Naive thymus-derived CD8-positive, alpha-beta T cell (primary cell): Measurements from ENCODE around the gene CD226. TPM values are rescaled to one million over a fixed set of nuclear protein-coding genes. Genes with fewer than 3 reads are reported as not detected.
A peak's percentile ranks its signal among the peaks of the same experiment; 100 is the strongest.
"Not testable (repeated sequence)": the region's sequence is repeated elsewhere in the genome, so short reads cannot be mapped to it uniquely, and the experiment has no call there.

Experiments
- ATAC-seq, 2 donors: fragments of 150-1000 bp; cut with Tn5 transposase in 1 of 2; sonication (Bioruptor Pico), chemical (Tn5 transposase) in 1 of 2; 1 replicate in 1 of 2; 2 replicates in 1 of 2; pipeline ENCODE4 v1.10.0; 2021; ENCODE audit warnings: mild to moderate bottlenecking in 2 of 2, moderate library complexity in 2 of 2
- POLR2A ChIA-PET: fragments of 350-600 bp; sonication (Branson Sonifier 250); formaldehyde crosslinking; loops from one replicate; lab custom pipeline; 2021; ENCODE audit warnings: antibody characterized with exemption; lab: Charles Lee
- DNase-seq, 10 donors: peaks; one replicate each; pipeline versions ENCODE4 v3.0.0 to v3.0.0-alpha.2; 2020 to 2022
- H3K27ac Mint-ChIP-seq, 10 donors: one replicate each; pipeline ENCODE4 v1.8.0; 2020 to 2022; ENCODE audit warnings: mild to moderate bottlenecking in 10 of 10, mixed read lengths in 10 of 10, moderate library complexity in 4 of 10, inconsistent platforms in 1 of 10
- H3K27me3 Mint-ChIP-seq, 5 donors: one replicate each; pipeline ENCODE4 v1.8.0; 2021 to 2022; ENCODE audit warnings: mixed read lengths in 5 of 5
- H3K36me3 Mint-ChIP-seq, 3 donors: one replicate each; pipeline ENCODE4 v1.8.0; 2020 to 2022; ENCODE audit warnings: mixed read lengths in 3 of 3, mild to moderate bottlenecking in 2 of 3, inconsistent platforms in 1 of 3
- H3K4me1 Mint-ChIP-seq, 4 donors: one replicate each; pipeline ENCODE4 v1.8.0; 2021 to 2022; ENCODE audit warnings: mixed read lengths in 4 of 4
- H3K4me3 Mint-ChIP-seq, 10 donors: one replicate each; pipeline ENCODE4 v1.8.0; 2020 to 2022; ENCODE audit warnings: mild to moderate bottlenecking in 10 of 10, mixed read lengths in 10 of 10, moderate library complexity in 6 of 10, inconsistent platforms in 1 of 10
- H3K9me3 Mint-ChIP-seq, 9 donors: one replicate each; pipeline ENCODE4 v1.8.0; 2020 to 2022; ENCODE audit warnings: mixed read lengths in 9 of 9, mild to moderate bottlenecking in 3 of 9, inconsistent platforms in 1 of 9, moderate library complexity in 1 of 9
- polyA plus RNA-seq, 3 donors: library from polyadenylated mRNA; unstranded; fragments of 300-500 nt; fragmentation: Illumina TruSeq; gene quantifications; one replicate each; pipeline ENCODE4 v1.2.3, GENCODE V29; 2021
- total RNA-seq, 8 experiments: library from RNA in 2 of 8; stranded (reverse) in 2 of 8; gene quantifications; one replicate each; pipeline ENCODE4 v1.2.3 and lab custom pipeline; 2021 to 2026

The CD226 gene
- total and polyA plus RNA-seq, 5 experiments from 2014 or later, result 13.0 to 26.4 (median 24.6) TPM

DNA sequence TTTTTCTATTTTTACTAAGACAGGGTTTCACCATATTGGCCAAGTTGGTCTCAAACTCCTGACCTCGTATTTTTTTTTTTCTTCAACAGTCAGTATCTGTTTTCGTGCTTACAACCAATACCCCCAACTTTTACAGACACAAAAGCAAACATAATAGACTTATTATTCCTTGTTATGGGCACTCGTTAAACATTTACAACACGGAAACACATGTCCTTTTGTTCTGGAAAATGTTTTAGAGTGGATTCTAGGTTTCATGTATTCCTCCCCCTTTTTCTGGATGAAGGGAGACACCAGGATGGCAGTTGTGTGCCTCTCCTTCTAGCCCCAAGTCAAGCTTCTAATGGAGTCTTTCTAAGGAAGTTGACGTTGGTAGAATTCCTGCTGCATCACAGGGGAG, 88.8 kb downstream of the CD226 start:
- Mint-ChIP-seq H3K9me3 (peaks cover 0 to 10% (median 0%) of the 10 kb centered on the region in 9 donors), H3K4me1 (no peaks in the 10 kb centered on the region), H3K36me3 (peaks cover 5 to 51% (median 22%) of the 10 kb centered on the region in 3 donors), H3K27me3 (no peaks in the 10 kb centered on the region), H3K4me3 (no peak overlapping the region), H3K27ac (peak overlapping the region in 1 of 10 donors; percentile 60)
- no peak for DNase-seq
- POLR2A ChIA-PET, result no interaction called here
- no peak for ATAC-seq

DNA sequence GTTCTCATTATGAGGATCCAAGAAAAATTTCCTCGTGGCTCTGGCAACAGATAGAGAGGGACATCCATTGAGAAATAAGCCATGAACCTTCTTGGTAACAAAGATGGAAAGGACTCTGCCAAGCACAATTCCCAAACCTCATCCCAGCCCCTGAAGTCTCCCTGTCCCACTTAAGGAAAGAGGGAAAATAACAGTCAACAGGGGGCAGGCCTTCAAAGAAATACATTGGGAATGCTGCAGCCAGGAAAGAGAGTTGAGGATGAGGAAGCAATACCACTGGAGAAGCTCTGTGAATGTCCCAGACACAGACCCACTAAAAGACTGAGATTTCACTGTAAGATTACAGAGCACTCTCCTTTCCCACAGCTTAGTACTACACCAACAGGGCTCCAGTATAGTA, 93.2 kb downstream of the CD226 start:
- no peak for ATAC-seq
- peaks cover 4 to 24% (median 22%) of the 10 kb centered on the region in 3 donors for H3K36me3 Mint-ChIP-seq
- H3K27me3 Mint-ChIP-seq, result no peaks in the 10 kb centered on the region
- H3K4me1 Mint-ChIP-seq, result peaks cover 0 to 1% (median 0%) of the 10 kb centered on the region in 4 donors
- DNase-seq, result no peak
- peaks cover 0 to 10% (median 0%) of the 10 kb centered on the region in 9 donors for H3K9me3 Mint-ChIP-seq
- H3K27ac Mint-ChIP-seq, result peak overlapping the region in 2 of 10 donors; percentile 7
- H3K4me3 Mint-ChIP-seq, result no peak overlapping the region
- POLR2A ChIA-PET, result no interaction called here

DNA sequence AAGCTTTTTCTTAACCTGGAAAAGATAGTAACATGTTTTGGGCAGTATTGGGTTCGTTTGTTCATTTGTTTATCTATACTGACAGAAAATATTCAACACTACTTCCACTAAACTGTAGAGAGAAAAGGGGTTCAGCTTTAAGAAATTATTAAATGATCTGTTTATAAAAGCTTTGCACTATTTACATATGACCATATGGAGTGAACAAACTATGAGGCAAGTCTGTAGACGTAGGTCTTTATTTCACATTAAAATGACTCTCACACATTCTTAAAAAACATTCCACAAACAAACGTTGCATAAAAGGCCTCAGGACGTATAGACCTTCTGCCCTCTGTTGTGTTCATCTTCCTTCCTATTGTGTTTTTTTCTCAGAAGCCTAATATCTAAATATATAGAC, 94.6 kb downstream of the CD226 start:
- Mint-ChIP-seq H3K27ac (peak overlapping the region in 1 of 10 donors; percentile 22), H3K4me3 (no peak overlapping the region), H3K36me3 (peaks cover 4 to 24% (median 17%) of the 10 kb centered on the region in 3 donors), H3K4me1 (peaks cover 0 to 1% (median 0%) of the 10 kb centered on the region in 4 donors), H3K27me3 (no peaks in the 10 kb centered on the region), H3K9me3 (peaks cover 0 to 10% (median 0%) of the 10 kb centered on the region in 9 donors)
- ATAC-seq (no peak), DNase-seq (no peak)
- POLR2A ChIA-PET, result no interaction called here

DNA sequence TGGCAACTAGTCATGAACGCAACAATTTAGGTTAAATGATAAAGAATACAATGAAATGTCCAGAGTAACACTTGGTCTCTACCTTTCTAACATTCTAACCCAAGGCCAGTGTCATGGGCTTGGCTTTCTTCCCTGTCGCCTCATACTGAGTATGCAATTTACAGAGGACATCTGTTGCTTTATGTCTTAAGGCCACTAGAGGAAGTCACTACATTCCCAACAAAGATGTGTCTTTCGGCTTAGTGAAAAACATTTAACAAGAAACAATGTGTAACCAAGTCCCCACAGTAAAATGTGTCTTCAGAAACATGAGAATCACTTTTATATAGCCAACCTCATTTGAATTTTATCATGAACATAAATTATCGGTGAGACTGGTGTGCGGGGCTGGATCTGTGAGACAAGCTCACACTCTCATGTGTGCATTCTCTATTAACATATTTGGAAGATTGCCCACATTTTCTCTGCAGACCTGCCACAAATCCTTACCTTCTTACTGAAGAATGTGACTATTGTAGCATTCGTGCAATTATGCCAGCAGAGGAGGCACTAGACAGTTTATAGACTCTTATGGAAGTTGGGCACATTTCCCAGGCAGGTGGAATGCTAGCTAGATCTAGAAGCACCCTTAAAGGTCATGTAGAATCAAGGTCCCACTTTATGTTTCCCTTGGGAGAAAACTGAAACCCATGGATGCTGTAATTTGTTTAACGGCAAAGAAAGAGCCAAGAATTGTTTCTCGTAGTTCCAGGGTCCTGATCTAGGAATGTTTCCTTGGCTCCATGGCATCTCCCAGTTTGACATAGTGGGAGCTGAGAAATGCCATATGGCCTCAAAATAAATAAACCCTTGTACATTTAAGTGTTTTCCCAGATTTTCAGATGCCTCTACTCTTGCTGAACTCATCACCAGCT, 101.8 kb downstream of the CD226 start:
- H3K4me1 Mint-ChIP-seq, result peaks cover 0 to 5% (median 0%) of the 10 kb centered on the region in 4 donors
- POLR2A ChIA-PET, result no interaction called here
- no peaks in the 10 kb centered on the region for H3K9me3 Mint-ChIP-seq
- ATAC-seq (no peak), DNase-seq (peak in 1 of 10 donors; percentile 2)
- H3K36me3 Mint-ChIP-seq, result peaks cover 0 to 5% (median 0%) of the 10 kb centered on the region in 3 donors
- H3K4me3 Mint-ChIP-seq, result no peak overlapping the region
- H3K27ac Mint-ChIP-seq, result no peak overlapping the region
- H3K27me3 Mint-ChIP-seq, result no peaks in the 10 kb centered on the region

DNA sequence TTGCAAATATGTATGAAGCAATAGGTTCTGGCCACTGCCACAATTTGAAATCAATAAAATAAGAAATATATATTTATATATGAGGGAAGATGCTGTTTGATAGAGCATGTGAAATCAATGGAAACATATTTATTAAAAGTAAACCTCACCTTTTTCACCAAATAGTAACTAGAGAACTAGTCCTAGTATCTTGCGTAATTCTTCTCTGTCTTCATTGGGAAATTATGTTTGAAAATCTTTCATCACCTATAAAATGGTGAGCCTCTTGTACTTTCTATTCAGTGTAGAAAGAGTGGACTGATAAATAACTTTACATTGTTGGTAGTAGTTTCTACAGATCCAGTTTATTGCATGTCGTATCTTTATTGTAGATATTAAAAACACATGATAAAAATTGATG, 103.0 kb downstream of the CD226 start:
- no peak for ATAC-seq
- no peaks in the 10 kb centered on the region for H3K27me3 Mint-ChIP-seq
- DNase-seq, result no peak
- H3K9me3 Mint-ChIP-seq, result no peaks in the 10 kb centered on the region
- peaks cover 0 to 14% (median 4%) of the 10 kb centered on the region in 3 donors for H3K36me3 Mint-ChIP-seq
- POLR2A ChIA-PET, result no interaction called here
- no peak overlapping the region for H3K4me3 Mint-ChIP-seq
- H3K4me1 Mint-ChIP-seq, result peaks cover 0 to 4% (median 0%) of the 10 kb centered on the region in 4 donors
- no peak overlapping the region for H3K27ac Mint-ChIP-seq

DNA sequence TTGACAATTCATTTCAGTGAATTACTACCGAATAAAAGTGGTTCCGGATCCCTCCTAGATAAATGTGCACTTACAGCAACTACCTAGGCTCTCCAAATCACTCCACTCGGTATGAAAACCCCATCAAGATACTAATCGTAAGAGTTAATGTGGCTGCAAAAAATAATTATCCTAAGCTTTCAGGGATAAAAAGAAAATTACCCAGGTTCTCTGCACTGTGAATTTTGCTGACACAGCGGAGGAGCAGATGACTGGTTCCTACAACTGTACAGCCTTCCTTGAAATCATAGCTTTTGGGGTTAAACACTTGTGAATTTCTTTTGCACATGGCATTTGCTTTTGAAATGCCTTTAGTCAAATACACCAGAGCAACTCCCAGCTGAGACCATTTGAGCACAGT, 104.7 kb downstream of the CD226 start:
- no peak overlapping the region for H3K27ac Mint-ChIP-seq
- DNase-seq (no peak), ATAC-seq (no peak)
- H3K4me3 Mint-ChIP-seq, result no peak overlapping the region
- POLR2A ChIA-PET, result no interaction called here
- peaks cover 0 to 17% (median 4%) of the 10 kb centered on the region in 3 donors for H3K36me3 Mint-ChIP-seq
- H3K9me3 Mint-ChIP-seq, result no peaks in the 10 kb centered on the region
- peaks cover 0 to 4% (median 0%) of the 10 kb centered on the region in 4 donors for H3K4me1 Mint-ChIP-seq
- H3K27me3 Mint-ChIP-seq, result no peaks in the 10 kb centered on the region

DNA sequence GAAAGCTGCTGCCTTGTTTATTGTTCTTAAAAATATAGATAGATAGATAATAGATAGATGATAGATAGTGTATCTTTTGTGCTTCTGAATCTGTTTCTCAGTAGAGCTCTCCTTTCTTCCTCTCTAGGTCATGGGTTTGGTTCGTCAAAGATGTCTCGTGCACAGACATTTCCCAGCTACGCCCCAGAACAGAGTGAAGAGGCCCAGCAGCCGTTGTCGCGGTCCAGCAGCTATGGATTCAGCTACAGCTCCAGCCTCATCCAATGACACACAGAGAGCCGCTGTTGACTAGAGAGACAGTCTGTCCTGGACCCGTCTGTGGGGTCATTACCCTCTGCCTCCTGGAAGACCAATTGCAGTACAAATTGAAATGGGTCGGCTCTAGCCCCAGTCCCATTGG, 106.6 kb downstream of the CD226 start:
- DNase-seq (no peak), ATAC-seq (no peak)
- peaks cover 0 to 20% (median 8%) of the 10 kb centered on the region in 3 donors for H3K36me3 Mint-ChIP-seq
- H3K27ac Mint-ChIP-seq, result no peak overlapping the region
- peaks cover 0 to 4% (median 0%) of the 10 kb centered on the region in 4 donors for H3K4me1 Mint-ChIP-seq
- POLR2A ChIA-PET, result no interaction called here
- no peaks in the 10 kb centered on the region for H3K27me3 Mint-ChIP-seq
- H3K9me3 Mint-ChIP-seq, result no peaks in the 10 kb centered on the region
- H3K4me3 Mint-ChIP-seq, result no peak overlapping the region

DNA sequence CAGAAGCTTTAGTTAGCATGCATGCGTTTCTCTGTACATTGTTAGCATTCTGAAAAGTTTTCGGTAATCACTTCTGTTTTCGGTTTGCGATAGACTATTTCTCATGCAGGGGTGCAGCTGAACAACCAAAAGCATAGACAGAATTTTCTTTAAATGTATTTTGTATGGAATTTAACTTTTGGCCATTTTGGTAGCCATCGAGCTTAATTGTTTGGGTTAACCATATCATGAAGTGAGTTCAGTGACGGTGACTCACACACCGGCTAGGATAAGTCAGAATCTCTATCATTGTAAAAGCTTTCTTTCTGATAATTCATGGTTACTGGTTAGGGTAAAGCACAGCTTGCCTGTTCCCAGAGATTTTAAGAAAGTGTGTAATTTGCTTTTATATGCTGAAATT, 107.2 kb downstream of the CD226 start:
- DNase-seq (no peak), ATAC-seq (no peak)
- no peaks in the 10 kb centered on the region for H3K4me1 Mint-ChIP-seq
- peaks cover 0 to 2% (median 0%) of the 10 kb centered on the region in 9 donors for H3K9me3 Mint-ChIP-seq
- no peak overlapping the region for H3K27ac Mint-ChIP-seq
- POLR2A ChIA-PET, result no interaction called here
- H3K4me3 Mint-ChIP-seq, result no peak overlapping the region
- H3K36me3 Mint-ChIP-seq, result peaks cover 0 to 25% (median 11%) of the 10 kb centered on the region in 3 donors
- no peaks in the 10 kb centered on the region for H3K27me3 Mint-ChIP-seq

DNA sequence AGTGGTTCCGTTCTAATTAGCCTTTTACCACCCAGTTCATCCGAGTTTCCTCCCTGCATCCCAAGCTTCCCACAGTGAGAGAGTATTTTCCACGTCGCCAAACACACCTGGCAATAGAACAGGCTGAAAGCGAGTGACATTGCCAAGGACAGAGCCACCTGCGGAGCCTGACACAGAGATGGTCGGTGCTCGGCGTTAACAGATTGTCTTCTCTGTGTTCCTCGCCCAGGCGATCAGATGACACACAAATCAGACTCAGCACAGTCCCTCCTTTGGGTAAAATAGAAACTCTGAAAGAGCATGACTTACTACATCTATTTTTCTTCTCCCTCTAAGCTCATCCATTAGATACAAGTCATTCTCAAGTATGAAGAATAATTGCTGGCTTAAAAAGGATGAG, 107.7 kb downstream of the CD226 start:
- H3K4me1 Mint-ChIP-seq, result no peaks in the 10 kb centered on the region
- no peak for ATAC-seq
- H3K4me3 Mint-ChIP-seq, result no peak overlapping the region

DNA sequence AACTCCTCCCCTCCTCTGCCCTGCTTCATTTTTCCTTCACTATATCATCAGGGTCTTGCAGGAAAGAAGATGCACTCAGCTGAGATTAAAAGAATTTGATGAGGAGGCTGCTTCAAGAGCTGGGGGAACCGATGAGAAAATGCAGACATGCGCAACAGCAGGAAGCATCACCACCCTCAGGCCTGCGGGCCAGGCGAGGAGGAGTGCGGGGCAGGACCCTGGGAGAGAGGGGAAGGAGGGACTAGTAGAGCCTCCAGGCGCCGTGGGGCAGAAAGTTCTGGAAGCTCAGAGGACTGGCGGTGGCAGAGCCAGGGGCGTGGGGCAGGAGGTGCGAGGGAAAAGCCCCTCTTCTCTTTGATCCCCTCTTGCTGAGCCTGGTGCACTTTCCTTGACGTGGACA, 108.2 kb downstream of the CD226 start:
- POLR2A ChIA-PET, result no interaction called here
- Mint-ChIP-seq H3K36me3 (peaks cover 0 to 31% (median 16%) of the 10 kb centered on the region in 3 donors), H3K27me3 (no peaks in the 10 kb centered on the region), H3K4me3 (no peak overlapping the region), H3K27ac (no peak overlapping the region), H3K4me1 (no peaks in the 10 kb centered on the region), H3K9me3 (peaks cover 0 to 3% (median 0%) of the 10 kb centered on the region in 9 donors)
- no peak for DNase-seq
- ATAC-seq, result no peak

More for the DNA sequence above, 107.7 kb downstream of the CD226 start:
- peaks cover 0 to 3% (median 0%) of the 10 kb centered on the region in 9 donors for H3K9me3 Mint-ChIP-seq
- H3K27me3 Mint-ChIP-seq, result no peaks in the 10 kb centered on the region
- no peak for DNase-seq
- POLR2A ChIA-PET, result no interaction called here
- H3K36me3 Mint-ChIP-seq, result peaks cover 0 to 26% (median 12%) of the 10 kb centered on the region in 3 donors
- H3K27ac Mint-ChIP-seq, result peak overlapping the region in 2 of 10 donors; percentile 10 to 17

DNA sequence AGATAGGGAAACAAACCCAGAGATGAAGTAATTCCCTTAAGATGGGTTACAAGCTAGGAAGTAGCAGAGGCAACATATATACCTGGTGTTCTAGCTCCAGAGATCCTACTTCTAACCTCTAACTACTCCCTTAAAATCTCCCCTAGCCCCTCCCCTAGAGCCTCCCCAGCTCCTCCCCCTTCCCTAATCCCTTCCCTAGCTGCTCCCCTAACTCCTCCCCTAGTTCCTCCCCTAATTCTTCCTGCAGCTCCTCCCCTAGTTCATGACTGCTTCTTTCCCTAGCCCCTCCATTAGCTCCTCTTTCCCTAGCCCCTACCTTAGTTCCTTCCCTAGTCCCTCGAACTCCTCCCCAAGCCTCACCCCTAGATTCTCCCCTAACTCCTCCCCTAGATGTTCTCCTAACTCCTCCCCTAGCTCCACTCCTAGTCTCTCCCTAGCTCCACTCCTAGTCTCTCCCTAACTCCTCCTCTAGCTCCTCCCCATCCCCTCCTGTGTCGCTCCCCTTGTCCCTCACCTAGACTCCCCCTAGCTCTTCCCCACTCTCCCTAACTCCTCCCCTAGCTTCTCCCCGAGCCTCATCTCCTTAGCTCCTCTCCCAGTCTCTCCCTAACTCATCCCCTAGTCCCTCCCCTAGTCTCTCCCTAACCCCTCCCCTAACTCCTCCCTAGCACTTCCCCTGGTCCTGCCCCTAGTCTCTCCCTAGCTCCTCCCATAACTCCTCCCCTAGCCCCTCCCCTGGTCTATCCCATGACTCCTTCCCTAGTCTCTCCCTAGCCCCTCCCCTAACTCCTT, 108.9 kb downstream of the CD226 start:
- Mint-ChIP-seq H3K27me3 (no peaks in the 10 kb centered on the region), H3K4me3 (no peak overlapping the region), H3K9me3 (peaks cover 0 to 3% (median 0%) of the 10 kb centered on the region in 9 donors), H3K4me1 (no peaks in the 10 kb centered on the region), H3K27ac (peak overlapping the region in 1 of 10 donors; percentile 59), H3K36me3 (peaks cover 4 to 35% (median 16%) of the 10 kb centered on the region in 3 donors)
- no peak for ATAC-seq
- no peak for DNase-seq
- POLR2A ChIA-PET, result no interaction called here

DNA sequence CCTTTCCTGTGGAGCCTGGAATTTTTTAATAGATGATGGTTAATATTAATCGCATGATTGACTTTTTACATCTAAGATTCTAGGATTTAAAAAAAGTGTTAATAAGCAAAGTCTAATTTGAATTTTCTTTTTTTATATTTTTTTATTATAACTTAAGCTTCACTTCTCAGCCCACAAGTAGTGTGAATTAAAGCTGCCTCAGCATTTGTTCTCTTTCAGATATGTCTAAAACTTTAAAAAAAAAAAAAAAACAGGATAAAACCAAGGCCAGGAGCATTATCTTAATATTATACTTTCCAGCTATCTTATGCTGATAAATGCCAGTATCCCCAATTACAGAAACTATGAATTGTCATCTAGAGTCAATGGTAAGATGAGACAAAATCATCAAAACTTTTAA, 109.7 kb downstream of the CD226 start:
- Mint-ChIP-seq H3K4me3 (no peak overlapping the region), H3K27me3 (no peaks in the 10 kb centered on the region), H3K27ac (no peak overlapping the region), H3K4me1 (no peaks in the 10 kb centered on the region), H3K36me3 (peaks cover 6 to 38% (median 16%) of the 10 kb centered on the region in 3 donors), H3K9me3 (peaks cover 0 to 3% (median 0%) of the 10 kb centered on the region in 9 donors)
- DNase-seq, result no peak
- POLR2A ChIA-PET, result no interaction called here
- ATAC-seq, result no peak

DNA sequence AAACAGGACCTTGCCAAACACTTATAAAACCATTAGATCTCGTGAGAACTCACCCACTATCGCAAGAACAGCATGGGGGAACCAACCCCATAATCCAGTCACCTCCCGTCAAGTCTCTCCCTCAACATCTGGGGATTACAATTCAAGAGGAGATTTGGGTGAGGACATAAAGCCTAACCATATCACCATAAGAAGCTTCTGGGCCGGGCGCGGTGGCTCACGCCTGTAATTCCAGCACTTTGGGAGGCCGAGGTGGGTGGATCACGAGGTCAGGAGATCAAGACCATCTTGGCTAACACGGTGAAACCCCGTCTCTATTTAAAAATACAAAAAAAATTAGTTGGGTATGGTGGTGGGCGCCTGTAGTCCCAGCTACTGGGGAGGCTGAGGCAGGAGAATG, 112.7 kb downstream of the CD226 start:
- H3K27me3 Mint-ChIP-seq, H3K27ac Mint-ChIP-seq, DNase-seq, H3K4me1 Mint-ChIP-seq, ATAC-seq, H3K9me3 Mint-ChIP-seq, POLR2A ChIA-PET, H3K4me3 Mint-ChIP-seq: not testable (repeated sequence)
- H3K36me3 Mint-ChIP-seq, result peaks cover 15 to 57% (median 40%) of the 10 kb centered on the region in 3 donors
